Measurements from ENCODE around the gene JMJD4. TPM values are rescaled to one million over a fixed set of nuclear protein-coding genes. Genes with fewer than 3 reads are reported as not detected.
A peak's percentile ranks its signal among the peaks of the same experiment; 100 is the strongest.

JMJD4 gene
- polyA plus RNA-seq, 10 donors, result 11.8 to 19.9 (median 16.4) TPM

- DNase-seq, result peak in 2 of 3 donors; percentile 44 to 56
Measured at GRCh38 chr1:227753999-227754711, 19.1 kb upstream of the JMJD4 start.

- DNase-seq, result no peak
Measured at GRCh38 chr1:227749916-227750710, 15.0 kb upstream of the JMJD4 start.

GRCh38 chr1:227749225-227749624 is 14.1 kb upstream of the JMJD4 start:
- DNase-seq, result no peak

GRCh38 chr1:227748496-227749182 is 13.5 kb upstream of the JMJD4 start:
- DNase-seq, result no peak

- no peak for DNase-seq
Measured at GRCh38 chr1:227747948-227748495, 12.9 kb upstream of the JMJD4 start.

- DNase-seq, result no peak
Measured at GRCh38 chr1:227747382-227747781, 12.3 kb upstream of the JMJD4 start.

GRCh38 chr1:227746676-227747075 is 11.6 kb upstream of the JMJD4 start:
- no peak for DNase-seq

- no peak for DNase-seq
Measured at GRCh38 chr1:227745568-227746265, 10.6 kb upstream of the JMJD4 start.

GRCh38 chr1:227744668-227745067 is 9.6 kb upstream of the JMJD4 start:
- no peak for DNase-seq

GRCh38 chr1:227742738-227743715 is 7.9 kb upstream of the JMJD4 start:
- DNase-seq, result no peak

- DNase-seq, result no peak
Measured at GRCh38 chr1:227741166-227741870, 6.2 kb upstream of the JMJD4 start.

- DNase-seq, result no peak
Measured at GRCh38 chr1:227740401-227740960, 5.4 kb upstream of the JMJD4 start.

- DNase-seq, result no peak
Measured at GRCh38 chr1:227739636-227740035, 4.5 kb upstream of the JMJD4 start.

GRCh38 chr1:227738820-227739219 is 3.7 kb upstream of the JMJD4 start:
- no peak for DNase-seq

- DNase-seq, result no peak
Measured at GRCh38 chr1:227736814-227737432, 1.8 kb upstream of the JMJD4 start.

- DNase-seq, result no peak
Measured at GRCh38 chr1:227735539-227736285, 610 bp upstream of the JMJD4 start.

GRCh38 chr1:227734546-227734855 is 601 bp downstream of the JMJD4 start:
- no peak for DNase-seq

All from muscle of back (tissue), 11 donors.